GM12874 (cell line): Measurements from ENCODE around the gene CCDC179.

ENCODE experiments used
- TF ChIP-seq, protein P1 (sequence below): IDR thresholded peaks from 2 replicates; pipeline ENCODE4 v1.5.1; 2011; ENCODE audit warnings: low read depth, mild to moderate bottlenecking, control low read depth, low read length, moderate library complexity; ENCODE audit not compliant: insufficient read depth

Gene CCDC179

DNA sequence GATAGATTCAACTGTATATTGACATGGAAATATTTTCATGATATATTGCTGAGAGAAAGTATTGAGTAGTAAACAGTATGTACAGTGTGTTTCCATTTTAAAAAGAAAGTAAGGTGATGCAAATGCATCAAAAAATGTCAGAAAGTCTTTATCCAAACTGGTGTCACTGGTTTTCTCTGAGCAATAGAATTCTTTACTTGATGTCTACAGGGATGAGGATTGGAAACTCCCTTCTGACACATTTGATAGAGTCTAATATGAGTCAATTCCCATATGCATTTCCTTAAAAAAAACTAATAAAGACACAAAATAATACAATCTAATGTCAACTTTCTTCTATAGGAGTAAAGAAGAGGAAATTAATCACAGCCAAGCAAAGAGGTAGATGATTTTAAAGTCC, 18.3 kb upstream of the CCDC179 start:
- TF ChIP-seq, protein P1, sequence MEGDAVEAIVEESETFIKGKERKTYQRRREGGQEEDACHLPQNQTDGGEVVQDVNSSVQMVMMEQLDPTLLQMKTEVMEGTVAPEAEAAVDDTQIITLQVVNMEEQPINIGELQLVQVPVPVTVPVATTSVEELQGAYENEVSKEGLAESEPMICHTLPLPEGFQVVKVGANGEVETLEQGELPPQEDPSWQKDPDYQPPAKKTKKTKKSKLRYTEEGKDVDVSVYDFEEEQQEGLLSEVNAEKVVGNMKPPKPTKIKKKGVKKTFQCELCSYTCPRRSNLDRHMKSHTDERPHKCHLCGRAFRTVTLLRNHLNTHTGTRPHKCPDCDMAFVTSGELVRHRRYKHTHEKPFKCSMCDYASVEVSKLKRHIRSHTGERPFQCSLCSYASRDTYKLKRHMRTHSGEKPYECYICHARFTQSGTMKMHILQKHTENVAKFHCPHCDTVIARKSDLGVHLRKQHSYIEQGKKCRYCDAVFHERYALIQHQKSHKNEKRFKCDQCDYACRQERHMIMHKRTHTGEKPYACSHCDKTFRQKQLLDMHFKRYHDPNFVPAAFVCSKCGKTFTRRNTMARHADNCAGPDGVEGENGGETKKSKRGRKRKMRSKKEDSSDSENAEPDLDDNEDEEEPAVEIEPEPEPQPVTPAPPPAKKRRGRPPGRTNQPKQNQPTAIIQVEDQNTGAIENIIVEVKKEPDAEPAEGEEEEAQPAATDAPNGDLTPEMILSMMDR, result no peak

DNA sequence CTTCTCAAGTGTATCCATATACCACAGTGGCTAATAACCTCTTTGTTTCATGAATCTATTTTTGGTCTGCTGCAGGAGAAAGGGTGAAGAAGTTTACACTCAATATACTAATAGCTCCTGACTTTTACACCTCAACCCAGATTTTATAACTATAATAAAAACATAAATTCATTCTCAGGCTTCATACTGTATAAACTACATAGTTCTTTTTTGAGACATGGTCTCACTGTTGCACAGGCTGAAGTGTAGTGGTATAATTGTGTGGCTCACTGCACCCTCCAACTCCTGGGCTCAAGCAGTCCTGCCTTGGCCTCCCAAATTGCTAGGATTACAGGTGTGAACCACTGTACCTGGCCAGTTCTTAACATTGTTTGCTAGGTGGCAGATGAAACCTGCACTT, 17.8 kb upstream of the CCDC179 start:
- TF ChIP-seq, protein P1, result no peak

DNA sequence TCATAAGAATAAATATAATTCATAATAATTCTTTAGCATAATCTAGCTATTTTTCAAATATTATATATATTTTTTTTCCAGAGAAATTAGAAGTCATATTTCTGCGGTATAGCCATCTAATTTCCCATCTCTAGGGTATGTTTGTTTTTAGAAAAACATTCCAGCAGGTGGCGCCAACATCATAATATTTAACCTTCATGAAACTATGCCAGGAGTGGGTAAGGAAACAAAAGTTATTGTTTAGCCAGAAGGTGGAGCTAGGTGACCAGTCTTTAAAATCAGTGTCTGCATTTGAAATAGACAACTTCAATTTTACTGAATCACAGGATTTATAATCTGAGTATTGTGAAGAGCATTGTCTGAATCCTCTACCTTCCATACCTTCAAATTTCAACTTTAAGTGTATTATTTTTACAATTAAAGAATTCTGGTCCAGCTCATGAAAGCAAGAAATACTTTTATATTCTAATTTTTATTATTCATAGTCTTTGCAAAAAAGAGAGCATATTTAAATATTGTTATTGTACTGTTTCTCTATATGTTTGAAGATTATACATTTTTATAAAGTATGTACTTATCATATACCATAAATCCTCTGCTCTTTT, 15.7 kb upstream of the CCDC179 start:
- TF ChIP-seq, protein P1, result peak; percentile 36; the same call in 1 of the 2 replicates

- TF ChIP-seq, protein P1, result no peak
These were observed 9.1 kb upstream of the CCDC179 start for GRCh38 chr11:22869325-22869724.

- TF ChIP-seq, protein P1, result no peak
These were observed 518 bp downstream of the CCDC179 start for GRCh38 chr11:22859756-22860155.

DNA sequence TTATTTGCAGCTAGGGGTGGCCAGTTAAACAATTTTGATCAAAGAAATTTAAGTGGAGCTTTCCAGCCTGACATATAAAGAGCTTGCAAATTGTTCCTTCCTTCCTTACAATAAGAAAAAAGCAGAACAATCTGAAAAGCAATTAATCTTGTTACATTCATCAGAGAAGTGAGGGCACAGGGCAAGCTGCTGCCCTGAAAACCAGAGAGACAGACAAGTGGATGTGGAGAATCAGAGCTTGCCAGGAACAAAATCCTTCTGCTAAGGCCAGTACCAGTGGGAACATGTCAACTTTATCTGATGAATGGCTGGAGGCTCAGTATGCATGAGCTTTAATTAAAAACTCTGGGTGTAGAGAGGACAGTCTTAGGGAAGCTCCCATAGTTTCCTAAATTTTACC, 8.8 kb downstream of the CCDC179 start:
- TF ChIP-seq, protein P1, result no peak

DNA sequence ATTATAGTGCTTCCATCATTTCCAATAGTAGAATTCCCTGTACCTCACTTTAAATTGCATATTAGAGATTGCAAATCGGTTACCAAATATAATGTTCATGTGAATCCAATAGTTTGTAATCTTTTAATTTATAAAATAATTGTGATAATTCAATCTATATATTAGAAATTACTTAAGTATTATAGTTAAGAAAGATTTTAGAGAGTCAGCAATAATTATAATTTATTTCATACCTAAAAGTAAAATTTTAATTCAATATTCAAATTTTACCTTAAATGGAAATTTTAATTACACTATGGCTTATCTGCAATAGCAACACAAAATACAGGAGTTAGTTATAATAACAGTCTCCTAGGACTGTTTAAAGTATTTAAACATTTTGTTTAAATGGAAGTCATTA, 13.5 kb downstream of the CCDC179 start:
- TF ChIP-seq, protein P1, result no peak
